Smooth muscle cell (in vitro differentiated cells): ENCODE measurements around the gene SELENBP1. TPM values are rescaled to one million over a fixed set of nuclear protein-coding genes. Genes with fewer than 3 reads are reported as not detected.

ENCODE experiments used
- DNase-seq: peaks from one replicate; lab custom pipeline; 2025; ENCODE audit not compliant: unreplicated experiment; lab: John Stamatoyannopoulos, UW
- H2AFZ ChIP-seq: fragments of 200-600 bp; sonication (generic); 2 replicates; pipeline ENCODE4 v1.6.0; 2016; ENCODE audit warnings: antibody characterized with exemption, low read depth, mild to moderate bottlenecking
- H3F3A ChIP-seq: fragments of 200-600 bp; sonication (generic); 2 replicates; pipeline ENCODE4 v1.6.0; 2017; ENCODE audit warnings: antibody characterized with exemption, low read depth
- H3K27ac ChIP-seq: fragments of 200-600 bp; sonication (generic); 2 replicates; pipeline ENCODE4 v1.5.1; 2016; ENCODE audit warnings: low read depth, mild to moderate bottlenecking
- H3K27me3 ChIP-seq: fragments of 200-600 bp; sonication (generic); 2 replicates; pipeline ENCODE4 v1.6.1; 2016; ENCODE audit warnings: low read depth, mild to moderate bottlenecking
- H3K36me3 ChIP-seq: fragments of 200-600 bp; sonication (generic); 2 replicates; pipeline ENCODE4 v1.5.1; 2016; ENCODE audit warnings: low read depth
- H3K4me1 ChIP-seq: fragments of 200-600 bp; sonication (generic); 2 replicates; pipeline ENCODE4 v1.5.1; 2016; ENCODE audit warnings: low read depth
- H3K4me2 ChIP-seq: fragments of 200-600 bp; sonication (generic); 2 replicates; pipeline ENCODE4 v1.6.0; 2016; ENCODE audit warnings: mild to moderate bottlenecking
- H3K4me3 ChIP-seq: fragments of 200-600 bp; sonication (generic); 2 replicates; pipeline ENCODE4 v1.5.1; 2016; ENCODE audit warnings: mild to moderate bottlenecking
- H3K79me2 ChIP-seq: fragments of 200-600 bp; sonication (generic); 2 replicates; pipeline ENCODE4 v1.6.0; 2016; ENCODE audit warnings: low read depth, mild to moderate bottlenecking
- H3K9ac ChIP-seq: fragments of 200-600 bp; sonication (generic); 2 replicates; pipeline ENCODE4 v1.6.0; 2016; ENCODE audit warnings: low read depth
- H3K9me3 ChIP-seq: fragments of 200-600 bp; sonication (generic); replicated peaks from 2 replicates; pipeline ENCODE4 v1.5.1; 2016; ENCODE audit warnings: low read depth
- H4K20me1 ChIP-seq: fragments of 200-600 bp; sonication (generic); 2 replicates; pipeline ENCODE4 v1.6.0; 2016; ENCODE audit warnings: low read depth
- CTCF ChIP-seq: fragments of 200-600 bp; sonication (generic); IDR thresholded peaks from 2 replicates; pipeline ENCODE4 v1.5.1; 2017; ENCODE audit warnings: borderline replicate concordance, mild to moderate bottlenecking, antibody characterized with exemption; ENCODE audit not compliant: insufficient read depth, poor library complexity, severe bottlenecking
- WGBS: methylation state at CpG from one replicate; pipeline ENCODE4 v1.1.7; 2016; ENCODE audit warnings: low lambda C conversion rate; 5-methylcytosine and 5-hydroxymethylcytosine counted together
- polyA plus RNA-seq: library from polyadenylated mRNA; unstranded; fragments of >200 nt; fragmentation: Nextera tagmentation; extraction: Ambion mirVana; gene quantifications from 2 replicates; pipeline ENCODE4 v1.2.1, GENCODE V29; 2016
- total RNA-seq: library from RNA; depleted of rRNA; stranded (reverse); fragments of >200 nt; gene quantifications from 2 replicates; pipeline ENCODE4 v1.2.3, GENCODE V29; 2014

SELENBP1 gene
- total and polyA plus RNA-seq, 2 experiments from 2014 or later = 22.0 to 40.2 TPM

GRCh38 chr1:151364996-151365395, 7.5 kb downstream of the SELENBP1 start:
- DNase-seq = no peak
- Histone ChIP-seq H4K20me1 (no peaks in the 10 kb centered on the region), H3K9ac (no peak overlapping the region), H3K4me1 (no peaks in the 10 kb centered on the region), H3K4me2 (no peak overlapping the region), H3F3A (no peaks in the 10 kb centered on the region), H3K27me3 (no peaks in the 10 kb centered on the region), H3K9me3 (no peaks in the 10 kb centered on the region), H3K36me3 (no peaks in the 10 kb centered on the region), H2AFZ (no peak overlapping the region), H3K4me3 (no peak overlapping the region), H3K27ac (no peak overlapping the region), H3K79me2 (no peaks in the 10 kb centered on the region)
- 97% methylated on average over 4 of the region's 4 CpGs for WGBS
- TF ChIP-seq CTCF = no peak

- no peaks in the 10 kb centered on the region for H4K20me1 ChIP-seq
- H3K4me2 ChIP-seq = no peak overlapping the region
- TF ChIP-seq CTCF = no peak
- no peak overlapping the region for H2AFZ ChIP-seq
- no peaks in the 10 kb centered on the region for H3K4me1 ChIP-seq
- WGBS = 94% methylated on average over 3 of the region's 3 CpGs
- no peak overlapping the region for H3K9ac ChIP-seq
- no peaks in the 10 kb centered on the region for H3F3A ChIP-seq
- no peak overlapping the region for H3K4me3 ChIP-seq
- H3K27ac ChIP-seq = no peak overlapping the region
- DNase-seq = no peak
- H3K9me3 ChIP-seq = no peaks in the 10 kb centered on the region
- no peaks in the 10 kb centered on the region for H3K79me2 ChIP-seq
- H3K36me3 ChIP-seq = no peaks in the 10 kb centered on the region
- H3K27me3 ChIP-seq = no peaks in the 10 kb centered on the region
Observed at GRCh38 chr1:151362308-151363155, 10.0 kb downstream of the SELENBP1 start.

GRCh38 chr1:151361883-151362282, 10.6 kb downstream of the SELENBP1 start:
- no peaks in the 10 kb centered on the region for H3K9me3 ChIP-seq
- no peaks in the 10 kb centered on the region for H3F3A ChIP-seq
- no peak overlapping the region for H3K27ac ChIP-seq
- DNase-seq = no peak
- no peak for TF ChIP-seq CTCF
- H3K36me3 ChIP-seq = no peaks in the 10 kb centered on the region
- H3K4me3 ChIP-seq = no peak overlapping the region
- no peaks in the 10 kb centered on the region for H3K79me2 ChIP-seq
- H3K27me3 ChIP-seq = no peaks in the 10 kb centered on the region
- H2AFZ ChIP-seq = no peak overlapping the region
- H3K4me1 ChIP-seq = no peaks in the 10 kb centered on the region
- H4K20me1 ChIP-seq = no peaks in the 10 kb centered on the region
- H3K4me2 ChIP-seq = no peak overlapping the region
- H3K9ac ChIP-seq = no peak overlapping the region

GRCh38 chr1:151356696-151357095, 15.8 kb downstream of the SELENBP1 start:
- Histone ChIP-seq H3F3A (no peaks in the 10 kb centered on the region), H3K9ac (no peak overlapping the region), H3K36me3 (no peaks in the 10 kb centered on the region), H3K4me2 (no peak overlapping the region), H3K27me3 (no peaks in the 10 kb centered on the region), H3K4me3 (no peak overlapping the region), H3K79me2 (no peaks in the 10 kb centered on the region), H2AFZ (no peak overlapping the region), H3K27ac (no peak overlapping the region), H4K20me1 (no peaks in the 10 kb centered on the region), H3K4me1 (no peaks in the 10 kb centered on the region), H3K9me3 (no peaks in the 10 kb centered on the region)
- DNase-seq = no peak
- WGBS = 35% methylated on average over 2 of the region's 2 CpGs
- no peak for TF ChIP-seq CTCF
